Measurements from ENCODE around the gene MRPL33. TPM values are rescaled to one million over a fixed set of nuclear protein-coding genes. Genes with fewer than 3 reads are reported as not detected.
"Not testable (repeated sequence)": the region's sequence is repeated elsewhere in the genome, so short reads cannot be mapped to it uniquely, and the experiment has no call there.

Gene MRPL33
- total RNA-seq, 1 experiment from 2014 or later: 112 TPM

DNA sequence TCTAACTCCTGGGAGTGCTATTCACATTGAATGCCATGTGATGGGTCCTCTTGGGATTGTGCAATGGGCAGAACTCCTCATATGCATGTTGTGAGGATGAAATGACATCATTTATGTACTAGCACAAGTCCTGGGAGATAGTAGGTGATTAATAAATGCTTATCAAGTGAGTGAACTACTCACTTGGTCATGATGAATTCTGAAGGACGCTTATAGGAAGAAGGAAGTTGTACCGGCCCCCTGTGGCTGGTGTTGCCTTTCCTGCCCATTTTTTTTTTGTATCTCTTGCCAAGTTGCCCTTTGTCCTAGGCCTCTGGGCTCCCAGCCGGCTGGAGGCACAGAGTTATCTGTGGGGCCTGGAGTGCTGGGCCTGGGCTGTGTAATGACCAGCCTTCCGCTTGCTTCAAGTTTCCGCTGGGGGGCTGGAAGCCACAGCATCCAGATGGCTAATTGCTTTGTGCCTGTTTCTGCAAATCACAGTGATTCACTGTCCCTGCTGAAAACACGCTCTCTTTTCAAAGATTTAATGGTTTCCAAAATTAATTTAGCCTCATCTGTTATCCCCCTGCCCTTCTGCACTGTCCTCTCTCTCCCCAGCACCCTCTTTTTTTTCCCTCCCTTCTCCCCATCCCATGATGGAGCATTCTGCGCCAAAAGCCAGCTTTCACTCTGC is 33.7 kb upstream of the MRPL33 start:
- H3K79me2 ChIP-seq (ENCODE audit: low read length): no peaks in the 10 kb centered on the region
- H3K36me3 ChIP-seq (ENCODE audit: insufficient read depth, low read length): no peaks in the 10 kb centered on the region
- no peak overlapping the region for H3K9ac ChIP-seq (ENCODE audit: low read length)
- DNase-seq: no peak
- peaks cover 3% of the 10 kb centered on the region for H3K4me1 ChIP-seq (ENCODE audit: low read length)
- no peaks in the 10 kb centered on the region for H4K20me1 ChIP-seq (ENCODE audit: insufficient read depth, low read depth, low read length)
- no peak overlapping the region for H2AFZ ChIP-seq (ENCODE audit: low read length)
- H3K27ac ChIP-seq (ENCODE audit: low read length): no peak overlapping the region
- H3K4me3 ChIP-seq (ENCODE audit: low read length): no peak overlapping the region
- H3K4me2 ChIP-seq (ENCODE audit: low read depth, low read length, poor library complexity, severe bottlenecking): no peak overlapping the region
- no peaks in the 10 kb centered on the region for H3K27me3 ChIP-seq (ENCODE audit: low read length)
- no peaks in the 10 kb centered on the region for H3K9me3 ChIP-seq (ENCODE audit: low read length)
- no peaks in the 10 kb centered on the region for H3K9me2 ChIP-seq (replicated peaks; ENCODE audit: insufficient read depth, low read length)

DNA sequence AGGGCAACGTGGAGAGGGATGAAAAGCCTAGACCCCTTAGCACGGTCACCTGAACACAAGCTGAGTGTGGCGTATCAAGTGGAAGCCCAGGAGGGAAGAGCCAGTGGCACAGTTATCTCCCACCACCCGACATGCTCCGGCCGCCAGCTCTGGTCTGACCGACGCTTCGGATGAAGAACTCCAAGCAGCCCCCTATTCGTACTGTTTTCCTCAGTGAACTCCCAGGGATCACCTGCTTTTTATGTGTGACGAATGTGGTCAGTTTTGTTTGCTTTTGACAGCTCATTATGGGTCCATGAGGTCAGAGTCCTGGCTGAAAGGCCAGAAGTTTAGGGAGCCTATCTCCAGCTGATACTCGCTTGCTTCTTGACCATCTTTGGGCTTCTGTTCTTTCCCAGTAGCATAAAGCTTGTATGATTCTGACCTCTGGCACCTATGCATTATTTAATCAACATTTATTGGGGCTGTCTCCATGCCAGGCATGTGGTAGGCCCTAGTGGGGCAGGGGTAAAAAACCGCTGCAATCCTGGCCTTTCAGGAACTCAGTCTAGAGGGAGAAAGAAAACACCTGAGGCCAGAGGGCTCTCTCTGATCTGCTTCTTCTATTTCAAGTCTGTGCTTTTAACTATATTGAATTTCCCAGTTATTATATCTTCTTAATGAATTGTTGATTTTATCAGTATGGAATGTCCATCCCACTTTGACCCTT is 33.0 kb upstream of the MRPL33 start:
- no peaks in the 10 kb centered on the region for H3K27me3 ChIP-seq (ENCODE audit: low read length)
- H4K20me1 ChIP-seq (ENCODE audit: insufficient read depth, low read depth, low read length): no peaks in the 10 kb centered on the region
- no peaks in the 10 kb centered on the region for H3K36me3 ChIP-seq (ENCODE audit: insufficient read depth, low read length)
- no peak overlapping the region for H3K27ac ChIP-seq (ENCODE audit: low read length)
- H3K4me2 ChIP-seq (ENCODE audit: low read depth, low read length, poor library complexity, severe bottlenecking): no peak overlapping the region
- H3K4me1 ChIP-seq (ENCODE audit: low read length): peaks cover 3% of the 10 kb centered on the region
- H3K4me3 ChIP-seq (ENCODE audit: low read length): no peak overlapping the region
- no peaks in the 10 kb centered on the region for H3K9me3 ChIP-seq (ENCODE audit: low read length)
- H3K79me2 ChIP-seq (ENCODE audit: low read length): no peaks in the 10 kb centered on the region
- no peak for DNase-seq
- H3K9ac ChIP-seq (ENCODE audit: low read length): no peak overlapping the region
- H3K9me2 ChIP-seq (replicated peaks; ENCODE audit: insufficient read depth, low read length): no peaks in the 10 kb centered on the region
- H2AFZ ChIP-seq (ENCODE audit: low read length): no peak overlapping the region

DNA sequence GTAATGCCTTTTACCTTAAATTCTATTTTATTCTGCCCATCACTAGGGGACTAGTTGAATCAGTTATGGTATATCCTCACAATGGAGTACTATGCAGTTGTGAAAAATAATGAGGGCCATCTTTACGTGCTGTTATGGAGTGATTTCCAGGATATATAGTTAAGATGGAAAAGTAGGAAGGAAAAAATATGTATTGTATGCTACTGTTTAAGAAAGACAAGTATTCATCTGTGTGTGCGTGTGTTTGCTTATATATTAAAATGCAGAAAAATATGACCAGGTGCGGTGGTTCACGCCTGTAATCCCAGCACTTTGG is 32.5 kb upstream of the MRPL33 start:
- H4K20me1 ChIP-seq (ENCODE audit: insufficient read depth, low read depth, low read length): no peaks in the 10 kb centered on the region
- no peaks in the 10 kb centered on the region for H3K9me3 ChIP-seq (ENCODE audit: low read length)
- no peaks in the 10 kb centered on the region for H3K36me3 ChIP-seq (ENCODE audit: insufficient read depth, low read length)
- H3K79me2 ChIP-seq (ENCODE audit: low read length): no peaks in the 10 kb centered on the region
- H3K4me3 ChIP-seq (ENCODE audit: low read length): no peak overlapping the region
- H3K9me2 ChIP-seq (replicated peaks; ENCODE audit: insufficient read depth, low read length): no peaks in the 10 kb centered on the region
- no peak for DNase-seq
- no peaks in the 10 kb centered on the region for H3K27me3 ChIP-seq (ENCODE audit: low read length)
- no peak overlapping the region for H3K9ac ChIP-seq (ENCODE audit: low read length)
- no peak overlapping the region for H3K27ac ChIP-seq (ENCODE audit: low read length)
- H2AFZ ChIP-seq (ENCODE audit: low read length): no peak overlapping the region
- peaks cover 3% of the 10 kb centered on the region for H3K4me1 ChIP-seq (ENCODE audit: low read length)
- H3K4me2 ChIP-seq (ENCODE audit: low read depth, low read length, poor library complexity, severe bottlenecking): no peak overlapping the region

DNA sequence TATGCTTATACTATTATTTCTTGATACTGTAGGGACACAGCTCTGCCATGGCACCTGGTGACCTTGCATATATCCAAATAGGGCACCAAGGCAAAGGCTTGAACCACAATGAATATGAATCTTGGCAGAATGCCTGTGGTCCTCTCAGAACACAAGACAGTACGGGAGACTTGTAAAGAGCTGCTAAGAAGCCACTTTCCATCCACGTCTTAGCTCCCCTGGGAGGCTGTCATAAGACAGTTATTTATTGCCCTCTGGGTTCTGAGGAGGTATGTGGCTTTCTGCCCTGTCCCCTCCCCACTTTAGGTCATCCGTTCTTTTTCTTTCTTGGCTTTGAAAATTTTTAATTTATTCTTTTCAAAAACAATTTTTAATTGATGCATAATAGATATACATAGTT is 29.8 kb upstream of the MRPL33 start:
- Histone ChIP-seq H3K4me1 (ENCODE audit: low read length) (peaks cover 3% of the 10 kb centered on the region), H3K27ac (ENCODE audit: low read length) (no peak overlapping the region), H2AFZ (ENCODE audit: low read length) (no peak overlapping the region), H3K4me3 (ENCODE audit: low read length) (no peak overlapping the region), H4K20me1 (ENCODE audit: insufficient read depth, low read depth, low read length) (no peaks in the 10 kb centered on the region), H3K9me2 (replicated peaks; ENCODE audit: insufficient read depth, low read length) (no peaks in the 10 kb centered on the region), H3K4me2 (ENCODE audit: low read depth, low read length, poor library complexity, severe bottlenecking) (no peak overlapping the region), H3K9ac (ENCODE audit: low read length) (no peak overlapping the region), H3K9me3 (ENCODE audit: low read length) (no peaks in the 10 kb centered on the region), H3K36me3 (ENCODE audit: insufficient read depth, low read length) (no peaks in the 10 kb centered on the region), H3K27me3 (ENCODE audit: low read length) (no peaks in the 10 kb centered on the region), H3K79me2 (ENCODE audit: low read length) (no peaks in the 10 kb centered on the region)
- no peak for DNase-seq

DNA sequence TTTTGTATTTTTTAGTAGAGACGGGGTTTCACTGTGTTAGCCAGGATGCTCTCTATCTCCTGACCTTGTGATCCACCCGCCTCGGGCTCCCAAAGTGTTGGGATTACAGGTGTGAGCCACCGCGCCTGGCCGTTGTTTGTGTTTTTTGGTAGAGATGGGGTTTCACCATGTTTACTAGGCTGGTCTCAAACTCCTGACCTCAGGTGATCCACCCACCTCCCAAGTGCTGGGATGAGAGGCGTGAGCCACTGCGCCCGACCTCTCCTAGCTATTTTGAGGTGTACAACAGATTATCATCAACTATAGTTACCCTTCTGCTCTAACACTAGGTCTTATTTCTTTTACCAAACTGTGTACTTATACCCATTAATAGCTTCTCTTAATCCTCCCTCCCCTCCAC is 28.9 kb upstream of the MRPL33 start:
- no peaks in the 10 kb centered on the region for H3K9me3 ChIP-seq (ENCODE audit: low read length)
- no peak overlapping the region for H3K27ac ChIP-seq (ENCODE audit: low read length)
- no peaks in the 10 kb centered on the region for H3K36me3 ChIP-seq (ENCODE audit: insufficient read depth, low read length)
- no peaks in the 10 kb centered on the region for H4K20me1 ChIP-seq (ENCODE audit: insufficient read depth, low read depth, low read length)
- H3K4me2 ChIP-seq (ENCODE audit: low read depth, low read length, poor library complexity, severe bottlenecking): no peak overlapping the region
- no peak overlapping the region for H2AFZ ChIP-seq (ENCODE audit: low read length)
- H3K4me3 ChIP-seq (ENCODE audit: low read length): no peak overlapping the region
- H3K79me2 ChIP-seq (ENCODE audit: low read length): no peaks in the 10 kb centered on the region
- no peaks in the 10 kb centered on the region for H3K9me2 ChIP-seq (replicated peaks; ENCODE audit: insufficient read depth, low read length)
- H3K27me3 ChIP-seq (ENCODE audit: low read length): no peaks in the 10 kb centered on the region
- no peak overlapping the region for H3K9ac ChIP-seq (ENCODE audit: low read length)
- peaks cover 3% of the 10 kb centered on the region for H3K4me1 ChIP-seq (ENCODE audit: low read length)
- DNase-seq: no peak

DNA sequence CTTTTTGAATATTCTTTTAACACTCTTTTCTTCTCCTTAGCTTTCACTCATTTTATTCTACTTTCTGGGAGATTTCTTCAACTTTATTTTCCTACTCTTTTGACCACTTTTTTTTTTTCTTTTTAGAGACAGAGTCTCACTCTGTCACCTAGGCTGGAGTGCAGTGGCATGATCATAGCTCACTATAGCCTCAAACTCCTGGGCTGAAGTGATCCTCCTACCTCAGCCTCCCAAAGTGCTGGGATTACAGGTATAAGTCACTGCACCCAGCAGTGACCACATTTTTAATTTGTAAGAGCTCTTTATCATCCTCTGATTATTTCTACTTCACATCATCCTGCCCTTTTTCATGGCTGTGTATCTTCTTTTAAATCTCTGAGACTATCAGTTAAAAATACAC is 26.0 kb upstream of the MRPL33 start:
- H3K9me2 ChIP-seq (replicated peaks; ENCODE audit: insufficient read depth, low read length); H4K20me1 ChIP-seq (ENCODE audit: insufficient read depth, low read depth, low read length); H3K36me3 ChIP-seq (ENCODE audit: insufficient read depth, low read length); DNase-seq; H3K27ac ChIP-seq (ENCODE audit: low read length); H3K9me3 ChIP-seq (ENCODE audit: low read length); H3K9ac ChIP-seq (ENCODE audit: low read length); H3K79me2 ChIP-seq (ENCODE audit: low read length); H2AFZ ChIP-seq (ENCODE audit: low read length); H3K4me3 ChIP-seq (ENCODE audit: low read length); H3K4me1 ChIP-seq (ENCODE audit: low read length); H3K4me2 ChIP-seq (ENCODE audit: low read depth, low read length, poor library complexity, severe bottlenecking); H3K27me3 ChIP-seq (ENCODE audit: low read length): not testable (repeated sequence)

DNA sequence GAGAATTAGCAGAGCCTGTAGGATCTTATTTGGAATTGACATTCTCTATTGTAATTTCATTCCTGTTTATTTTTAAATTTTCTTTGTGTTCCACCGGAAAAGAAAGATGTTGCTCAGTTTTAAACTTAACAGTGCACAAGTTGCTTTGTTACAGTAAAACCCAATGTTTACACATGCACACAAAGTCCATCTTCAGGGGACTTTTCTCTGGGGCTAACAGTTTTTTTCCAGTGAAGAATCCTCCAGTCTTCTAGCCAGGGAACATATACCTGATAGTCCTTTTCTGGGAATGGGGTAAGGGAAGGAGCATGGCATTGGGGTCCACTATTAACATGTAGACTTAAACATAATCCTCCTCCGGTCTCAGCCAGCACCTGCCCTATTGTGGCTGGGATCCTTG is 25.2 kb upstream of the MRPL33 start:
- H3K9me2 ChIP-seq (replicated peaks; ENCODE audit: insufficient read depth, low read length): no peaks in the 10 kb centered on the region
- H4K20me1 ChIP-seq (ENCODE audit: insufficient read depth, low read depth, low read length): no peaks in the 10 kb centered on the region
- H3K27me3 ChIP-seq (ENCODE audit: low read length): no peaks in the 10 kb centered on the region
- no peaks in the 10 kb centered on the region for H3K79me2 ChIP-seq (ENCODE audit: low read length)
- H3K4me2 ChIP-seq (ENCODE audit: low read depth, low read length, poor library complexity, severe bottlenecking): no peak overlapping the region
- H3K36me3 ChIP-seq (ENCODE audit: insufficient read depth, low read length): no peaks in the 10 kb centered on the region
- H3K9ac ChIP-seq (ENCODE audit: low read length): no peak overlapping the region
- peaks cover 3% of the 10 kb centered on the region for H3K4me1 ChIP-seq (ENCODE audit: low read length)
- H3K9me3 ChIP-seq (ENCODE audit: low read length): no peaks in the 10 kb centered on the region
- DNase-seq: no peak
- H2AFZ ChIP-seq (ENCODE audit: low read length): no peak overlapping the region
- no peak overlapping the region for H3K4me3 ChIP-seq (ENCODE audit: low read length)
- no peak overlapping the region for H3K27ac ChIP-seq (ENCODE audit: low read length)

DNA sequence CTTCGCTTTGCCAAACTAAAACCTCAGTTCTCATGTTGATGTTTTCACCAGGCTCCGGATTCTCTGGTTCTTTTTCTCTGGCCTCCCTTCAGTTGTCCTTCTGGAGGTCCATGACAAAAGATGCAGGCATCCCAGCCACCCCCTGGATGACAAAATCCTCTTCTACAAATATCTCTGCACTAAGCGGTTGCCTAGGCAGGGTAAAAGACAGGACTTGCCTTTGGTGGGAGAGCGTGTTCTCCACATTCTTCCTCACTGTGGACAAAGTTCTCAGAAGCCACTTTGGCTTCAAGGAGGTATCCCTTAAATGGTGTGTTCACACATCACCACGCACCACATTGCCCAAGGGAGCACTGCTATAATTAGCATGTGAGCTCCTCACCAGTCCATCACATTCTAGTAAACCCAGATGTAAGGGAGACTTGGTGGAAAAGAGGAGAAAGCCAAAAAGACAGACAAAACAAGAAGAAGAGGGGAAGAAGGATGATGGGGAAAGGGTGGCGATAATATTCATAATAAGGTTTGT is 23.6 kb upstream of the MRPL33 start:
- H4K20me1 ChIP-seq (ENCODE audit: insufficient read depth, low read depth, low read length): no peaks in the 10 kb centered on the region
- no peak overlapping the region for H3K4me2 ChIP-seq (ENCODE audit: low read depth, low read length, poor library complexity, severe bottlenecking)

More for the DNA sequence above, 23.6 kb upstream of the MRPL33 start:
- Histone ChIP-seq H3K9me3 (ENCODE audit: low read length) (no peaks in the 10 kb centered on the region), H3K9me2 (replicated peaks; ENCODE audit: insufficient read depth, low read length) (no peaks in the 10 kb centered on the region), H2AFZ (ENCODE audit: low read length) (no peak overlapping the region), H3K36me3 (ENCODE audit: insufficient read depth, low read length) (no peaks in the 10 kb centered on the region), H3K27me3 (ENCODE audit: low read length) (no peaks in the 10 kb centered on the region), H3K9ac (ENCODE audit: low read length) (no peak overlapping the region), H3K4me3 (ENCODE audit: low read length) (no peak overlapping the region), H3K4me1 (ENCODE audit: low read length) (no peaks in the 10 kb centered on the region), H3K27ac (ENCODE audit: low read length) (no peak overlapping the region), H3K79me2 (ENCODE audit: low read length) (no peaks in the 10 kb centered on the region)
- DNase-seq: no peak
